Liver (tissue), 9 donors: ENCODE results near the gene ZMYND12. TPM values are rescaled to one million over a fixed set of nuclear protein-coding genes. Genes with fewer than 3 reads are reported as not detected.

Experiments
- DNase-seq: peaks from one replicate; pipeline ENCODE4 v3.0.0-alpha.2; 2017; ENCODE audit warnings: low spot score
- H3K27ac ChIP-seq, 2 donors: one replicate each; pipeline ENCODE4 v1.7.0; 2013; ENCODE audit warnings: inconsistent platforms in 2 of 2, low read length in 2 of 2, control low read depth in 1 of 2, low read depth in 1 of 2, mild to moderate bottlenecking in 1 of 2
- H3K27me3 ChIP-seq, 4 donors: one replicate each; pipeline versions ENCODE4 v1.6.1 to v1.7.0; 2013; ENCODE audit warnings: low read length in 3 of 4, inconsistent platforms in 1 of 4, mild to moderate bottlenecking in 1 of 4, moderate library complexity in 1 of 4; ENCODE audit not compliant: control insufficient read depth in 4 of 4, insufficient read depth in 4 of 4
- H3K36me3 ChIP-seq, 4 donors: one replicate each; pipeline versions ENCODE4 v1.6.1 to v1.7.0; 2013; ENCODE audit warnings: low read length in 3 of 4, mild to moderate bottlenecking in 3 of 4, low read depth in 1 of 4, moderate library complexity in 1 of 4; ENCODE audit not compliant: control insufficient read depth in 4 of 4, insufficient read depth in 3 of 4
- H3K4me1 ChIP-seq, 4 donors: one replicate each; pipeline versions ENCODE4 v1.6.1 to v1.7.0; 2013; ENCODE audit warnings: low read length in 3 of 4, mild to moderate bottlenecking in 3 of 4, moderate library complexity in 1 of 4; ENCODE audit not compliant: control insufficient read depth in 4 of 4, insufficient read depth in 4 of 4
- H3K4me3 ChIP-seq, 3 donors: one replicate each; pipeline versions ENCODE4 v1.6.1 to v1.7.0; 2013; ENCODE audit warnings: low read length in 3 of 3, control low read depth in 1 of 3, low read depth in 1 of 3, mild to moderate bottlenecking in 1 of 3
- H3K9ac ChIP-seq, 2 donors: one replicate each; pipeline ENCODE4 v1.7.0; 2013; ENCODE audit warnings: low read length in 2 of 2, mild to moderate bottlenecking in 2 of 2, moderate library complexity in 2 of 2, control low read depth in 1 of 2, low read depth in 1 of 2
- H3K9me3 ChIP-seq, 4 donors: one replicate each; pipeline versions ENCODE4 v1.6.1 to v1.7.0; 2013; ENCODE audit warnings: low read length in 3 of 4; ENCODE audit not compliant: control insufficient read depth in 4 of 4
- EGR1 ChIP-seq, 2 donors: IDR thresholded peaks; 2 replicates each; pipeline ENCODE4 v1.6.1; 2016 to 2018; ENCODE audit warnings: antibody characterized with exemption in 2 of 2, low read depth in 2 of 2
- FOXA1 ChIP-seq: IDR thresholded peaks from 2 replicates; pipeline ENCODE4 v1.6.1; 2016; ENCODE audit warnings: antibody characterized with exemption
- GABPA ChIP-seq, 2 donors: IDR thresholded peaks in 1 of 2; conservative IDR thresholded peaks in 1 of 2; 2 replicates each; pipeline ENCODE4 v1.6.1; 2016; ENCODE audit warnings: antibody characterized with exemption in 2 of 2, mild to moderate bottlenecking in 1 of 2, moderate library complexity in 1 of 2
- HNF4A ChIP-seq, 2 donors: conservative IDR thresholded peaks; 2 replicates each; pipeline ENCODE4 v1.6.1; 2016; ENCODE audit warnings: antibody characterized with exemption in 2 of 2, mild to moderate bottlenecking in 2 of 2
- HNF4G ChIP-seq: IDR thresholded peaks from 2 replicates; pipeline ENCODE4 v1.6.1; 2016; ENCODE audit warnings: antibody characterized with exemption
- JUND ChIP-seq, 2 donors: IDR thresholded peaks; 2 replicates each; pipeline ENCODE4 v1.6.1; 2016; ENCODE audit warnings: antibody characterized with exemption in 2 of 2
- NR2F2 ChIP-seq: IDR thresholded peaks from 2 replicates; pipeline ENCODE4 v1.6.1; 2016; ENCODE audit warnings: antibody characterized with exemption
- RXRA ChIP-seq, 2 donors: IDR thresholded peaks; 2 replicates each; pipeline ENCODE4 v1.6.1; 2017 to 2018; ENCODE audit warnings: antibody characterized with exemption in 2 of 2, mild to moderate bottlenecking in 1 of 2
- SP1 ChIP-seq: IDR thresholded peaks from 2 replicates; pipeline ENCODE4 v1.6.1; 2018; ENCODE audit warnings: antibody characterized with exemption, mild to moderate bottlenecking
- TAF1 ChIP-seq: conservative IDR thresholded peaks from 2 replicates; pipeline ENCODE4 v1.6.1; 2016; ENCODE audit warnings: antibody characterized with exemption, mild to moderate bottlenecking
- YY1 ChIP-seq: IDR thresholded peaks from 2 replicates; pipeline ENCODE4 v1.6.1; 2016; ENCODE audit warnings: antibody characterized with exemption, mild to moderate bottlenecking
- WGBS: extraction: QIAGEN DNeasy Blood & Tissue Kit; methylation state at CpG from one replicate; pipeline ENCODE4 v1.1.7; 2013; 5-methylcytosine and 5-hydroxymethylcytosine counted together
- polyA plus RNA-seq, 2 donors: library from polyadenylated mRNA; stranded (reverse) in 1 of 2; unstranded in 1 of 2; fragments of 200-250 nt in 1 of 2; fragments of >200 nt in 1 of 2; fragmentation: Nextera tagmentation in 1 of 2; extraction: Ambion mirVana in 1 of 2; gene quantifications; one replicate each; pipeline versions ENCODE4 v1.2.1 to v1.2.3, GENCODE V29; 2013 to 2015
- total RNA-seq, 2 donors: library from RNA; depleted of rRNA; stranded (reverse); fragments of >200 nt; gene quantifications; one replicate each; pipeline ENCODE4 v1.2.3, GENCODE V29; 2014
- TF ChIP-seq, protein P1 (sequence below): IDR thresholded peaks from 2 replicates; pipeline ENCODE4 v1.6.1; 2016; ENCODE audit warnings: antibody characterized with exemption
- TF ChIP-seq, protein P2 (sequence below): IDR thresholded peaks from 2 replicates; pipeline ENCODE4 v1.6.1; 2016; ENCODE audit warnings: antibody characterized with exemption
- TF ChIP-seq, protein P3 (sequence below): fragments of 150-350 bp; IDR thresholded peaks from 2 replicates; pipeline ENCODE4 v1.5.1; 2017; ENCODE audit warnings: improper control_type of control experiment, low read depth, low read length; ENCODE audit not compliant: missing input control
- TF ChIP-seq, protein P4 (sequence below): IDR thresholded peaks from 2 replicates; pipeline ENCODE4 v1.6.1; 2016; ENCODE audit warnings: antibody characterized with exemption, mild to moderate bottlenecking
- donor health status: healthy.
- donor health status: healthy.
- donor health status: healthy.
- donor health status: healthy.
- donor health status: healthy.

The ZMYND12 gene
- total and polyA plus RNA-seq, 4 donors, result 1.3 to 3.0 (median 2.0) TPM

DNA sequence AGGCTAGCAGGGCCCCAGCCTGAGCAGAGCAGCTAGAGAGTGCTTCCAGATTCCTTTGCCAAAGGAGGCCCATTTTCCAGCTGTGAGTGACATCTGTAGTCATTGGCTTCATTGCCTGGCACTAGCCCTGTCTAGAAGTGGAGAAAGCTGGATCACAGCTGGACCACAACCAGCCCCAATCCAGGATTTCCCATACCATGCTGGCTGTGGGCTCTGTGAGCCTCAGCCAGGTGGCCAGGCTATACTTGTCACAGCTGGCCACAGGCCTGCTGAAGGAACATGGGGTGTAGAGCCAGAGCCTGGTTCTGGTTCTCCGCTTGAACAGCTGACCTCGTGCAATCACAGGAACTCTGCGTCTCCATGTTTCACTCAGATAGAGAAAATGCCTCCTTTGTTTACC, 38.7 kb downstream of the ZMYND12 start:
- Histone ChIP-seq H3K9ac (no peak overlapping the region), H3K27ac (no peak overlapping the region), H3K9me3 (no peaks in the 10 kb centered on the region), H3K4me3 (no peak overlapping the region), H3K27me3 (no peaks in the 10 kb centered on the region), H3K36me3 (no peaks in the 10 kb centered on the region), H3K4me1 (peaks cover 0 to 12% (median 10%) of the 10 kb centered on the region in 4 donors)
- 89% methylated on average over 3 of the region's 3 CpGs for WGBS
- TF ChIP-seq HNF4A (conservative IDR thresholded peaks at IDR 0.05) (no peak), EGR1 (IDR thresholded peaks at IDR 0.05; ENCODE audit: low read depth in 2 of 2) (no peak), FOXA1 (no peak), JUND (IDR thresholded peaks at IDR 0.05) (no peak), GABPA (IDR thresholded peaks at IDR 0.05 in 1 of 2, conservative IDR thresholded peaks at IDR 0.05 in 1 of 2) (no peak), SP1 (no peak), NR2F2 (no peak)
- TF ChIP-seq, protein P1, sequence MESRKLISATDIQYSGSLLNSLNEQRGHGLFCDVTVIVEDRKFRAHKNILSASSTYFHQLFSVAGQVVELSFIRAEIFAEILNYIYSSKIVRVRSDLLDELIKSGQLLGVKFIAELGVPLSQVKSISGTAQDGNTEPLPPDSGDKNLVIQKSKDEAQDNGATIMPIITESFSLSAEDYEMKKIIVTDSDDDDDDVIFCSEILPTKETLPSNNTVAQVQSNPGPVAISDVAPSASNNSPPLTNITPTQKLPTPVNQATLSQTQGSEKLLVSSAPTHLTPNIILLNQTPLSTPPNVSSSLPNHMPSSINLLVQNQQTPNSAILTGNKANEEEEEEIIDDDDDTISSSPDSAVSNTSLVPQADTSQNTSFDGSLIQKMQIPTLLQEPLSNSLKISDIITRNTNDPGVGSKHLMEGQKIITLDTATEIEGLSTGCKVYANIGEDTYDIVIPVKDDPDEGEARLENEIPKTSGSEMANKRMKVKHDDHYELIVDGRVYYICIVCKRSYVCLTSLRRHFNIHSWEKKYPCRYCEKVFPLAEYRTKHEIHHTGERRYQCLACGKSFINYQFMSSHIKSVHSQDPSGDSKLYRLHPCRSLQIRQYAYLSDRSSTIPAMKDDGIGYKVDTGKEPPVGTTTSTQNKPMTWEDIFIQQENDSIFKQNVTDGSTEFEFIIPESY, result no peak
- TF ChIP-seq, protein P2, sequence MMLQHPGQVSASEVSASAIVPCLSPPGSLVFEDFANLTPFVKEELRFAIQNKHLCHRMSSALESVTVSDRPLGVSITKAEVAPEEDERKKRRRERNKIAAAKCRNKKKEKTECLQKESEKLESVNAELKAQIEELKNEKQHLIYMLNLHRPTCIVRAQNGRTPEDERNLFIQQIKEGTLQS, result no peak
- TF ChIP-seq, protein P3, sequence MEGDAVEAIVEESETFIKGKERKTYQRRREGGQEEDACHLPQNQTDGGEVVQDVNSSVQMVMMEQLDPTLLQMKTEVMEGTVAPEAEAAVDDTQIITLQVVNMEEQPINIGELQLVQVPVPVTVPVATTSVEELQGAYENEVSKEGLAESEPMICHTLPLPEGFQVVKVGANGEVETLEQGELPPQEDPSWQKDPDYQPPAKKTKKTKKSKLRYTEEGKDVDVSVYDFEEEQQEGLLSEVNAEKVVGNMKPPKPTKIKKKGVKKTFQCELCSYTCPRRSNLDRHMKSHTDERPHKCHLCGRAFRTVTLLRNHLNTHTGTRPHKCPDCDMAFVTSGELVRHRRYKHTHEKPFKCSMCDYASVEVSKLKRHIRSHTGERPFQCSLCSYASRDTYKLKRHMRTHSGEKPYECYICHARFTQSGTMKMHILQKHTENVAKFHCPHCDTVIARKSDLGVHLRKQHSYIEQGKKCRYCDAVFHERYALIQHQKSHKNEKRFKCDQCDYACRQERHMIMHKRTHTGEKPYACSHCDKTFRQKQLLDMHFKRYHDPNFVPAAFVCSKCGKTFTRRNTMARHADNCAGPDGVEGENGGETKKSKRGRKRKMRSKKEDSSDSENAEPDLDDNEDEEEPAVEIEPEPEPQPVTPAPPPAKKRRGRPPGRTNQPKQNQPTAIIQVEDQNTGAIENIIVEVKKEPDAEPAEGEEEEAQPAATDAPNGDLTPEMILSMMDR, result no peak
- no peak for DNase-seq

DNA sequence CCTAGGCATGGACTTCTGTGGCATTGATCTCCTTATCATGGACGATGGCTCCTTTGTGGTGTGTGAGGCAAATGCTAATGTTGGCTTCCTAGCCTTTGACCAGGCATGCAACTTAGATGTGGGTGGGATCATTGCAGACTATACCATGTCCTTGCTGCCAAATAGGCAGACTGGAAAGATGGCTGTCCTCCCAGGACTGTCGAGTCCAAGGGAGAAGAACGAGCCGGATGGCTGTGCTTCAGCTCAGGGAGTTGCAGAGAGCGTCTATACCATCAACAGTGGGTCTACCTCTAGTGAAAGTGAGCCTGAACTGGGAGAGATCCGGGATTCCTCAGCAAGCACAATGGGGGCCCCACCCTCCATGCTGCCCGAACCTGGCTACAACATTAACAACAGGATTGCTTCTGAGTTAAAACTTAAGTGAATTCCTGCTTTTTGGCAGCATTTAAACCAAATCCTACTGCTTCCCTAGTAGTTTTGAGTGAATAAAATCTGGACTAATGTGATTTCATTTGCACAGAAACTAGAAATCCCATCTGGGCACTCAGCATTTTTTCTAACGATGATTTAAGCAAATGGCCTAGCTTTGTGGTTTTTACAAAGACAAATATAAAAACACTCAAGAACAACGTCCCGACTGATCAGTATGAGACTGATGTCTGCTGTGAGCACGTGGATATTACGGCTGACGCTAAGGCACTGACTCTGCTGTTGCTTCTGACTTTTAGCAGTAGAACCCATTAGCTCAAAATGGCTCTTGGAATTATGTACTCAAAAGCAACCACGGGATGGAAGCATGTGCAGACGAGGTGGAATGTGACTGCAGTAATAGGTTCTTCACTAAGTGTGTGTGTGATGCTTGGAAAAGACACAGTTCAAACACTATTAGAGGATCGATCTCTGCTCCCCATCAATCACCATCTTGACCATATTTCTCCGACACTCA, 41.0 kb downstream of the ZMYND12 start:
- TF ChIP-seq HNF4G (no peak), NR2F2 (no peak), YY1 (no peak), TAF1 (no peak), FOXA1 (no peak), RXRA (IDR thresholded peaks at IDR 0.05) (no peak), JUND (IDR thresholded peaks at IDR 0.05) (no peak)
- TF ChIP-seq, protein P2, result no peak
- TF ChIP-seq, protein P1, result no peak
- TF ChIP-seq, protein P3, result no peak
- TF ChIP-seq, protein P4, sequence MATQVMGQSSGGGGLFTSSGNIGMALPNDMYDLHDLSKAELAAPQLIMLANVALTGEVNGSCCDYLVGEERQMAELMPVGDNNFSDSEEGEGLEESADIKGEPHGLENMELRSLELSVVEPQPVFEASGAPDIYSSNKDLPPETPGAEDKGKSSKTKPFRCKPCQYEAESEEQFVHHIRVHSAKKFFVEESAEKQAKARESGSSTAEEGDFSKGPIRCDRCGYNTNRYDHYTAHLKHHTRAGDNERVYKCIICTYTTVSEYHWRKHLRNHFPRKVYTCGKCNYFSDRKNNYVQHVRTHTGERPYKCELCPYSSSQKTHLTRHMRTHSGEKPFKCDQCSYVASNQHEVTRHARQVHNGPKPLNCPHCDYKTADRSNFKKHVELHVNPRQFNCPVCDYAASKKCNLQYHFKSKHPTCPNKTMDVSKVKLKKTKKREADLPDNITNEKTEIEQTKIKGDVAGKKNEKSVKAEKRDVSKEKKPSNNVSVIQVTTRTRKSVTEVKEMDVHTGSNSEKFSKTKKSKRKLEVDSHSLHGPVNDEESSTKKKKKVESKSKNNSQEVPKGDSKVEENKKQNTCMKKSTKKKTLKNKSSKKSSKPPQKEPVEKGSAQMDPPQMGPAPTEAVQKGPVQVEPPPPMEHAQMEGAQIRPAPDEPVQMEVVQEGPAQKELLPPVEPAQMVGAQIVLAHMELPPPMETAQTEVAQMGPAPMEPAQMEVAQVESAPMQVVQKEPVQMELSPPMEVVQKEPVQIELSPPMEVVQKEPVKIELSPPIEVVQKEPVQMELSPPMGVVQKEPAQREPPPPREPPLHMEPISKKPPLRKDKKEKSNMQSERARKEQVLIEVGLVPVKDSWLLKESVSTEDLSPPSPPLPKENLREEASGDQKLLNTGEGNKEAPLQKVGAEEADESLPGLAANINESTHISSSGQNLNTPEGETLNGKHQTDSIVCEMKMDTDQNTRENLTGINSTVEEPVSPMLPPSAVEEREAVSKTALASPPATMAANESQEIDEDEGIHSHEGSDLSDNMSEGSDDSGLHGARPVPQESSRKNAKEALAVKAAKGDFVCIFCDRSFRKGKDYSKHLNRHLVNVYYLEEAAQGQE, result no peak
- H3K27ac ChIP-seq, result no peak overlapping the region
- H3K9me3 ChIP-seq, result no peaks in the 10 kb centered on the region
- WGBS, result 89% methylated on average over 17 of the region's 17 CpGs
- no peaks in the 10 kb centered on the region for H3K27me3 ChIP-seq
- no peak for DNase-seq
- no peaks in the 10 kb centered on the region for H3K4me1 ChIP-seq
- no peak overlapping the region for H3K9ac ChIP-seq
- no peaks in the 10 kb centered on the region for H3K36me3 ChIP-seq
- no peak overlapping the region for H3K4me3 ChIP-seq
